ENCODE data around the gene RRBP1.

DNA sequence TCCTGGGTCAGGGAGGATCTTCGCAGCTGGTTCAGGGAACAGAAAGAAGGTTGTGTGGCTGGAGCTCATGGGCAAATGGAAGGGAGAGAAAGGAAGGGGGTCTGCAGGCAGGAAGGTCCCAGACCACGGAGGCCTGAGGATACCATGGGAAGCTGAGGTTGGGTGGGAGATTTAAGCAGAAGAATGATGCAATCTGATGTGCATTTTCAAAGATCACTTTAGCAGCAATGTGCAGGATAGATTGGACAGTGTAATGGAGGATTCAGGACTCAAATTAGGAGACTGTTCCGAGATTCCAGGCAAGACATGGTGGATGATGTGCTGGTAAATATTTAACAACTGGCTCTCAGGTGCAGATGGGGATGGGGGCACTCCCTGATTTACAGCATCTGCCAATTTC, 5.8 kb upstream of the RRBP1 start:
- no peak for TF ChIP-seq CTCF (IDR thresholded peaks at IDR 0.05; ENCODE audit: extremely low read depth in 1 of 2, insufficient read depth in 1 of 2, low read depth in 1 of 2, low read length in 2 of 2)
- TF ChIP-seq EZH2 (IDR thresholded peaks at IDR 0.05; ENCODE audit: borderline replicate concordance, low read depth, low read length, severe bottlenecking), result no peak
- no peak for TF ChIP-seq POLR2A (IDR thresholded peaks at IDR 0.05; ENCODE audit: low read depth, low read length)
- no peak for TF ChIP-seq POLR2AphosphoS5 (IDR thresholded peaks at IDR 0.05; ENCODE audit: insufficient read depth, low read depth, low read length)
- no peak for TF ChIP-seq MAX (IDR thresholded peaks at IDR 0.05; ENCODE audit: insufficient read depth, insufficient read length)
- TF ChIP-seq GATA2 (IDR thresholded peaks at IDR 0.05; ENCODE audit: insufficient read depth, insufficient read length, low read depth, low read length), result no peak
- TF ChIP-seq MYC (IDR thresholded peaks at IDR 0.05; ENCODE audit: low read depth, low read length), result no peak
- TF ChIP-seq FOS (IDR thresholded peaks at IDR 0.05; ENCODE audit: borderline replicate concordance, insufficient read depth, low read length), result no peak
- no peak for TF ChIP-seq JUN (IDR thresholded peaks at IDR 0.05; ENCODE audit: borderline replicate concordance, insufficient read depth, insufficient read length, low read depth)
